Diencephalon (tissue), 1 donor: ENCODE results near the gene NDUFB8. TPM values are rescaled to one million over a fixed set of nuclear protein-coding genes. Genes with fewer than 3 reads are reported as not detected.

ENCODE experiments used
- total RNA-seq: library from RNA; depleted of rRNA; stranded (reverse); fragments of >200 nt; gene quantifications from one replicate; pipeline ENCODE4 v1.2.3, GENCODE V29; 2014

Gene NDUFB8
- total RNA-seq: 155 TPM

GRCh38 chr10:100529475-100530298, at the start of gene NDUFB8:
Gene NDUFB8 (minus strand): TSS chr10:100529871. CDS start chr10:100529851, 20 bp downstream.

GRCh38 chr10:100535715-100536353, 6.2 kb upstream of the NDUFB8 start, which contains the start of gene HIF1AN:
Gene HIF1AN (plus strand): TSS chr10:100535943. CDS start chr10:100535959, 16 bp downstream.

GRCh38 chr10:100519311-100520051, 10.2 kb downstream of the NDUFB8 start, which contains the start of gene SEC31B:
Gene SEC31B (minus strand): TSS chr10:100519861. CDS start chr10:100516952, 2,909 bp downstream.

Other genes starting within 250 kb of the NDUFB8 start
- 75.4 TPM for gene BLOC1S2, start 243.2 kb downstream of the NDUFB8 start, total RNA-seq
- gene PKD2L1, start 199.6 kb downstream of the NDUFB8 start, total RNA-seq: 0.46 TPM
- gene SCD, start 182.6 kb downstream of the NDUFB8 start, total RNA-seq: 229 TPM
- gene WNT8B, start 66.9 kb downstream of the NDUFB8 start, total RNA-seq: 0.69 TPM
- gene SEC31B, start 10.0 kb downstream of the NDUFB8 start, total RNA-seq: 5.3 TPM
- gene HIF1AN, start 6.1 kb upstream of the NDUFB8 start, total RNA-seq: 20.5 TPM
- gene PAX2, start 215.7 kb upstream of the NDUFB8 start, total RNA-seq: not detected